GM12891 (cell line): ENCODE measurements around the gene TMEM150B.

ENCODE experiments used
- DNase-seq: peaks from one replicate; pipeline ENCODE4 v3.0.0; 2011; ENCODE audit warnings: low spot score; ENCODE audit not compliant: insufficient read length
- FAIRE-seq: peaks from 2 replicates; lab custom pipeline; 2011; peaks lifted over from hg19 to GRCh38; lab: Jason Lieb, UNC
- PAX5 ChIP-seq: IDR thresholded peaks from 2 replicates; pipeline ENCODE4 v1.6.1; 2011; ENCODE audit warnings: low read length, moderate library complexity, mild to moderate bottlenecking; ENCODE audit not compliant: insufficient read depth, severe bottlenecking
- POLR2A ChIP-seq: IDR thresholded peaks from 2 replicates; pipeline ENCODE4 v1.6.1; 2011; ENCODE audit warnings: low read depth, low read length, control low read depth
- POLR2AphosphoS5 ChIP-seq: IDR thresholded peaks from 2 replicates; pipeline ENCODE4 v1.6.1; 2011; ENCODE audit warnings: low read depth, low read length, control low read depth
- POU2F2 ChIP-seq: IDR thresholded peaks from 2 replicates; pipeline ENCODE4 v1.6.1; 2011; ENCODE audit warnings: low read depth, mild to moderate bottlenecking, control low read depth, low read length, moderate library complexity
- SPI1 ChIP-seq: IDR thresholded peaks from 2 replicates; pipeline ENCODE4 v1.6.1; 2011; ENCODE audit warnings: low read depth, low read length, control low read depth
- TAF1 ChIP-seq: IDR thresholded peaks from 2 replicates; pipeline ENCODE4 v1.6.1; 2011; ENCODE audit warnings: low read depth, low read length, control low read depth

Gene TMEM150B

DNA sequence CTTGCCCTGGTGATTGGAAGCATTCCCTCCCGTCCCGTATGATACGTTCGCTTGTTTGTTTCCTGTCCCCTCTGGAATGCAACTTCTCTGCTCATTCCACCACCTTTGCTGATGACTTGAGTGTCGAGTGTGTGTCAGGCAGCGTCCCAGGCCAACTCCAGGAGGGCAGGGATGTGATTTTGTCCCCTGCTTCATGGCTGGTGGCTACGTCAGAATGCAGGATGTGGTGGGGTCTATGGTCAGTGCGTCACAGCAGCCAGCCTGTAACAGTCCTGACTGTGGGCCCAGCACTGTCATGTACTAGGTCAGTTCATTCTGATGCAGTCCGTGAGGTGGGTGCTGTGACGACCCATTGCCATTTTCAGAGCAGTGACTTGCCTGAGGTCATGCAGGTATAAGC lies 25.1 kb downstream of the TMEM150B start:
- DNase-seq = no peak
- no peak for FAIRE-seq
- TF ChIP-seq SPI1 (no peak), POLR2AphosphoS5 (no peak), POU2F2 (no peak), PAX5 (no peak), POLR2A (no peak), TAF1 (no peak)

GRCh38 chr19:55297267-55297666 lies 27.9 kb downstream of the TMEM150B start:
- TF ChIP-seq POU2F2 (no peak), POLR2A (no peak), PAX5 (no peak), SPI1 (no peak)
- DNase-seq (no peak), FAIRE-seq (no peak)

DNA sequence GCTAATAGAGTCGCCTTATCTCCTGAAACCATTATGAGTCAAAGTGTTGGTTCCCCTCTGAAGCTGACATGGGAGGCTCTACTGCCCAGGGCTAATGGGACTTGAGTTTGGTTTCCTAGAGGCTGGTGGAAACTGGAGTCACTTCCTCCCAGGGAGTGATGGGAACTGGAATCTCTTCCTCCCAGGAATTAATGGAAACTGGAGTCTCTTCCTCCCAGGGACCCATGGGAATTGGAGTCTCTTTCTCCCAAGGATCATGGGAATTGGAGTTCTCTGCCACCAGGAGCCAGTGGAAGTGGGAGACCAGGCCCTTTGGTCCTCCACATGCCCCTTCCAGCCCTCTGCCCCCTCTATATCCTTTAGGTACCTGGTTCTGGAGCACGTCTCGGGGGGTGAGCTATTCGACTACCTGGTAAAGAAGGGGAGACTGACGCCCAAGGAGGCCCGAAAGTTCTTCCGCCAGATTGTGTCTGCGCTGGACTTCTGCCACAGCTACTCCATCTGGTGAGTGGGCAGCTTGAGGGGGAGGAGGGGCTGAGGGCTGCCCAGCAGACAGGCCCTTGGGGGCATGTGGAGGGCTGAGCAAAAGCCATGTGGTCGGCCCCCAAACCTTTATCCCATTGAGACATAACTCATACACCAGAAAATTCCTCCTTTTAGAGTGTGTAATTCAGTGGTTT lies 35.9 kb downstream of the TMEM150B start:
- TF ChIP-seq POLR2AphosphoS5 (no peak), POLR2A (no peak), SPI1 (no peak)
- DNase-seq (no peak), FAIRE-seq (no peak)

- TF ChIP-seq POLR2AphosphoS5 = no peak
- TF ChIP-seq POLR2A = no peak
- TF ChIP-seq TAF1 = no peak
- no peak for TF ChIP-seq POU2F2
- no peak for TF ChIP-seq PAX5
- no peak for TF ChIP-seq SPI1
- no peak for FAIRE-seq
Observed at GRCh38 chr19:55287361-55288079, 37.6 kb downstream of the TMEM150B start.

DNA sequence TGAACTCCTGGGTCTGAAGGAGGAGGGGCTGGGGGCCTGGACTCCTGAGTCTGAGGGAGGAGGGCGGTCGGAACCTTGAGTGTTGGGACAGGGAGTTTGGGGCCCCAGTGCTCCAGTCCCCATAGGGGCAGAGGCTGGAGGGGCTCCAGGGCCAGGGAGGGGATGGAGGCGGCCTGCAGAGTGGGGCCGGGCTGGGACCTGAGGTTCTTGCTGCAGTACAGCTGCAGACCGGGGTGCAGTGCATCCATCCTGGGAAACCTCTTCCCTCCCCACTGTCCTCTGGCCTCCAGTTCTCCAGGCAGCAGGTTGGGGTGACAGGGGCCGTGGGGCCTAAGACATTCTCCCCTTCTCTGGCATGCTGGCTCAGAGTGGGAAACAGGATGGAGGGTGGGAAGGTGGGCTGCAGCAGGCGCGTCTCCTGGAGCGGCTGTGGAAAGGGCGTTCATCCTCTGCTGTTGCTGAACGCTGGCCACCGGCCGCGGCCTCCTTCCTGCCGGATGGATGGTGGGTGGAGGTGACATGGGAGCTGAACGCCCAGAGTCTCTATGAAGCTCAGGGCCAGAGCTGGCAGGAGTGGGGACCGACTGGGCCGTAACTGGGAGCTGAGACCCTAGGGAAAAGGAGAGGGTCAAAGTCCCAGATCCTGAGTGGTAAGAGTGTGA lies 39.8 kb downstream of the TMEM150B start:
- DNase-seq (no peak), FAIRE-seq (no peak)
- no peak for TF ChIP-seq POLR2AphosphoS5
- TF ChIP-seq SPI1 = no peak
- TF ChIP-seq TAF1 = no peak
- TF ChIP-seq POLR2A = no peak

More at GRCh38 chr19:55287361-55288079, 37.6 kb downstream of the TMEM150B start:
- no peak for DNase-seq

- no peak for TF ChIP-seq TAF1
- DNase-seq (no peak), FAIRE-seq (no peak)
Observed at GRCh38 chr19:55284405-55285058, 40.6 kb downstream of the TMEM150B start.

GRCh38 chr19:55283548-55284377 lies 41.4 kb downstream of the TMEM150B start, which contains the start of gene BRSK1:
Gene BRSK1, plus strand, starts transcription at chr19:55283997. Its CDS starts 446 bp downstream, at chr19:55284443.
- FAIRE-seq (no peak), DNase-seq (no peak)
- TF ChIP-seq POU2F2 (no peak), SPI1 (no peak), POLR2A (no peak), TAF1 (no peak), PAX5 (no peak), POLR2AphosphoS5 (no peak)

DNA sequence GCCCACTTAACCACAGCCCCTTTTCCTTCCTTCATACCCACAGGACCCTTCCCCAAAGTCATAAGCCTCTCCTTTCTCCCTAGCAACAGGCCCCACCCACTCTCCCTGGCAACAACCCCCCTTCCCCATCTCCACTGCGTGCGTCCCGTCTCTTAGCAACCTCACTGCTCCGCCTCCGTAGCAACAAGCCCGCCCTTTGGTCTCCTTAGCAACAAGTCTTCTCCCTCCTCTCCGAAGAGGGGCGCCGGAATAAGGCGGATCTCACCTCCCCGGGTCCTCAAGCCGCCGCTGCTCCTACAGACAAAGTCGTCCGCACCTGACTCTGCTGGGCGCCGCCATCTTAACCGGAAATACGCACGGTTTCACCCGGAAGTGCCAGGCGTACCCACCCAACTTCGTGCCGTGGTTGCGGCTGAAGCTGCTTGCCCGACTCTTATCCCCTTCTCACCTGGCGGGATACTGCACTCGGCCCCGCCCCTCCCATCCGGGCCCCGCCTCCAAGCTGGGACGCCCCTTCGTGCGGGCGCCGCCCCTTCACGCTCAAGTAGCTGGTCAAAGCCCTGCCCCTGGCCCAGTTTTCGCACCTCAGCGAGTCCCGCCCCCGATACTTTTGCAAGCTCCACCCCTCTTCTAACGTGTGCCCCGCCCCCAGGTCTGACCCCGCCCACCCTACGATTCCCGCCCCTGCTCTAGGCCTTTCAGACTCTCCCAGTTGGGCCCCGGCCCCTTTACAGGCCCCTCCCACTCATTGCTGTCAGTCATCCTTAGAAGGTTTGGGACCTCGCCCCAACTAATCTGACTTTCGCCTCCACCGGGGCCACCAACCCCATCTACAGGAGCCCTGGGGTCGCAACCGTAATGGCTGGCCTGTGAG lies 45.1 kb downstream of the TMEM150B start, which contains the start of gene HSPBP1:
TSS of gene HSPBP1 (minus strand) at position 341 of the 874 bp plus-strand sequence. CDS start 502 bp downstream, outside the sequence.
- peak; percentile 99 for FAIRE-seq
- DNase-seq = peak; percentile 78
- no peak for TF ChIP-seq SPI1
- peak; percentile 89 for TF ChIP-seq TAF1
- TF ChIP-seq POLR2AphosphoS5 = peak; percentile 81
- peak; percentile 88 for TF ChIP-seq PAX5
- 0 out of 2 replicates have a peak, but pooled peaks have one; percentile 48 for TF ChIP-seq POU2F2
- peak; percentile 71; the same call in 1 of the 2 replicates for TF ChIP-seq POLR2A

DNA sequence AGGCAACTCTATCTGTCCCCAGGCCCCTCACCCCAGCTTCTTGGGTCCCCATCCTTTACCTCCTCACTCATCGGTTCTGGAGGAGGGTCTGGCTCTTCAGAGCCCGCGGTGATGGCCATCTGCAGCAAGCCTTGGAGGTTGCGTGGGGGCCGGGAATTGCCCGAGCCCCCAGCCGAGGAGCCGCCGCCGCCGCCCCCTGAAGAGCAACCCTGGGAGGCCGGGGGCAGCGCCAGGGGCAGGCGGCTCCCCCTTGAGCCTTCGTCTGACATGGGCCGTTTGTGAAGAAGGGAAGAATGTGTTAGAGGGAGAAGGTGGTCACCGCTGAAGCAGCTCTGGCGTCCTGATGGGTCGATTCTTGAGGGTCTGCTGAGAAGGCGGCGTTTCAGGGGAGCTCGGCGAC lies 45.8 kb downstream of the TMEM150B start:
- DNase-seq (no peak), FAIRE-seq (no peak)
- TF ChIP-seq TAF1 (no peak), POU2F2 (no peak), PAX5 (no peak), POLR2A (no peak), SPI1 (no peak), POLR2AphosphoS5 (no peak)
